Activated gamma-delta T cell treated with anti-CD3 and anti-CD28 coated beads, Interleukin-2, amount 50 U/mL, for 16 hours (primary cell): ENCODE data around the gene PNPLA3.
"Not testable (repeated sequence)": the region's sequence is repeated elsewhere in the genome, so short reads cannot be mapped to it uniquely, and the experiment has no call there.

ENCODE experiments used
- DNase-seq: peaks from one replicate; pipeline ENCODE4 v3.0.0-alpha.2; 2020; ENCODE audit warnings: low read depth

PNPLA3 gene

GRCh38 chr22:43889860-43890253 is 33.7 kb upstream of the PNPLA3 start:
- no peak for DNase-seq

GRCh38 chr22:43890901-43891331 is 32.7 kb upstream of the PNPLA3 start:
- no peak for DNase-seq

GRCh38 chr22:43891360-43892182 is 32.0 kb upstream of the PNPLA3 start, which contains the start of gene PNPLA5:
Gene PNPLA5 (minus strand): TSS chr22:43892013. CDS start chr22:43891880, 133 bp downstream.
- no peak for DNase-seq

- no peak for DNase-seq
Observed at GRCh38 chr22:43892183-43892894, 31.3 kb upstream of the PNPLA3 start.

GRCh38 chr22:43893266-43893665 is 30.3 kb upstream of the PNPLA3 start:
- no peak for DNase-seq

GRCh38 chr22:43894122-43894521 is 29.5 kb upstream of the PNPLA3 start:
- DNase-seq: no peak

- no peak for DNase-seq
Observed at GRCh38 chr22:43895986-43896645, 27.5 kb upstream of the PNPLA3 start.

GRCh38 chr22:43897751-43898261 is 25.8 kb upstream of the PNPLA3 start:
- no peak for DNase-seq

- no peak for DNase-seq
Observed at GRCh38 chr22:43900206-43900605, 23.4 kb upstream of the PNPLA3 start.

GRCh38 chr22:43901976-43902643 is 21.5 kb upstream of the PNPLA3 start:
- DNase-seq: no peak

GRCh38 chr22:43903033-43903432 is 20.6 kb upstream of the PNPLA3 start:
- not testable (repeated sequence) for DNase-seq

- not testable (repeated sequence) for DNase-seq
Observed at GRCh38 chr22:43904412-43904811, 19.2 kb upstream of the PNPLA3 start.

GRCh38 chr22:43905681-43906080 is 17.9 kb upstream of the PNPLA3 start:
- DNase-seq: no peak

- no peak for DNase-seq
Observed at GRCh38 chr22:43909708-43910107, 13.9 kb upstream of the PNPLA3 start.

GRCh38 chr22:43910178-43910695 is 13.4 kb upstream of the PNPLA3 start:
- DNase-seq: no peak

GRCh38 chr22:43911351-43911750 is 12.3 kb upstream of the PNPLA3 start:
- no peak for DNase-seq

GRCh38 chr22:43917521-43917920 is 6.1 kb upstream of the PNPLA3 start:
- DNase-seq: no peak

GRCh38 chr22:43919106-43919973 is 4.3 kb upstream of the PNPLA3 start:
- no peak for DNase-seq

- no peak for DNase-seq
Observed at GRCh38 chr22:43921370-43921769, 2.2 kb upstream of the PNPLA3 start.

GRCh38 chr22:43922123-43922522 is 1.5 kb upstream of the PNPLA3 start:
- no peak for DNase-seq

- DNase-seq: no peak
Observed at GRCh38 chr22:43923191-43923590, 414 bp upstream of the PNPLA3 start.
